Motor neuron (in vitro differentiated cells): ENCODE data around the gene SPRING1. TPM values are rescaled to one million over a fixed set of nuclear protein-coding genes. Genes with fewer than 3 reads are reported as not detected.
A peak's percentile ranks its signal among the peaks of the same experiment; 100 is the strongest.

ENCODE experiments used
- ATAC-seq, 8 experiments: fragments of 200-7000 bp; cut with Tn5 transposase; replicated peaks in 6 of 8; 2 replicates each; pipeline ENCODE4 v1.8.0; 2021; ENCODE audit warnings: mild to moderate bottlenecking in 8 of 8, moderate library complexity in 8 of 8
- H3K27ac ChIP-seq, 2 donors: fragments of 250-450 bp; sonication (Bioruptor Pico); 2 replicates each; pipeline ENCODE4 v1.9.0; 2021; ENCODE audit warnings: antibody characterized with exemption in 2 of 2, mild to moderate bottlenecking in 2 of 2, moderate library complexity in 1 of 2
- H3K4me1 ChIP-seq, 2 donors: fragments of 250-450 bp; sonication (Bioruptor Pico); replicated peaks in 1 of 2; 2 replicates each; pipeline ENCODE4 v1.6.1; 2021; ENCODE audit warnings: antibody characterized with exemption in 2 of 2, mild to moderate bottlenecking in 2 of 2, moderate library complexity in 1 of 2
- H3K4me3 ChIP-seq, 5 donors: fragments of 250-450 bp; sonication (Bioruptor Pico); 2 replicates each; pipeline ENCODE4 v1.9.0; 2021; ENCODE audit warnings: antibody characterized with exemption in 5 of 5, mild to moderate bottlenecking in 5 of 5, moderate library complexity in 4 of 5
- WGBS, 10 experiments: fragments of 450-650 bp; shearing (Covaris generic); methylation state at CpG; one replicate each; pipeline ENCODE4 v1.0.0; 2022; 5-methylcytosine and 5-hydroxymethylcytosine counted together
- in situ Hi-C, 9 experiments: fragments of 400-800 bp; cut with MboI; loops; one replicate each; pipeline ENCODE4 v1.15.0; 2021; ENCODE audit warnings: low sequenced_read_pairs in 9 of 9, low pct_unique_long_range_greater_than_20kb in 2 of 9; ENCODE audit not compliant: unreplicated experiment in 9 of 9
- total RNA-seq, 8 experiments: library from RNA; unstranded; fragments of 300-600 nt; gene quantifications; 2 replicates each; pipeline versions ENCODE4 v1.2.3 to v1.2.4, GENCODE V29; 2022

Gene SPRING1
- total RNA-seq, 8 experiments from 2014 or later: 11.7 to 43.7 (median 23.9) TPM

DNA sequence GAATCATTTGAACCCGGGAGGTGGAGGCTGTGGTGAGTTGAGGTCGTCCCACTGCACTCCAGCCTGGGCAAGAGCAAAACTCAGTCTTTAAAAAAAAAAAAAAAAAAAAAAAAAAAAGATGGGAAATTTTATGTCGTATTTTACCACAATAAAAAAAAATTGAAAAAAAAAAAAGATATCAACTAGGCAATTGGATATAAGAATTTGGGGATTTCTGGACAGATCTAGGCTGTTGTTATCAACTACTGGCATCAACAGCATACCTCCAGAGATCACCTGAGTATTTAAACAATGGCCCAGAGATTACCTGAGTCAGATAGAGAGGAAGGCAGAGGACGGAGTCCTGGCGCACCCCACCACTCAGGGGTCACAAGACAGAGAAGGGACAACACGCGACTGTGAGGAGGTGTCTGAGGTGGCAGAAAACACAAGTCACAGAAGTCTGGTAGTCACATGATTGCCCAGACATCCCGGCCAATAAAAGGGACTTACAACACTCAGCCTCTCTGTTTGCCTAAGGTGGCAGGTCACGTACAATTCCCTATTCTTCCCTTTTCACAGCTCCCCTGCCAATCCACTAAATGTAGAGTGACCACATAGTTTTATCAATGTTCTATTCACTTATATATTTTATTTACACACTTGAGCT is 1.8 kb downstream of the SPRING1 start:
- H3K4me3 ChIP-seq: peak overlapping the region; percentile 64 to 95 (median 75)
- WGBS, 10 experiments: 49 to 93% (median 81%) methylated on average over 2 to 7 of the region's 9 CpGs
- in situ Hi-C loops: no loop called here
- H3K27ac ChIP-seq: no peak overlapping the region
- no peak for ATAC-seq
- H3K4me1 ChIP-seq: peaks cover 7 to 11% of the 10 kb centered on the region in 2 donors

DNA sequence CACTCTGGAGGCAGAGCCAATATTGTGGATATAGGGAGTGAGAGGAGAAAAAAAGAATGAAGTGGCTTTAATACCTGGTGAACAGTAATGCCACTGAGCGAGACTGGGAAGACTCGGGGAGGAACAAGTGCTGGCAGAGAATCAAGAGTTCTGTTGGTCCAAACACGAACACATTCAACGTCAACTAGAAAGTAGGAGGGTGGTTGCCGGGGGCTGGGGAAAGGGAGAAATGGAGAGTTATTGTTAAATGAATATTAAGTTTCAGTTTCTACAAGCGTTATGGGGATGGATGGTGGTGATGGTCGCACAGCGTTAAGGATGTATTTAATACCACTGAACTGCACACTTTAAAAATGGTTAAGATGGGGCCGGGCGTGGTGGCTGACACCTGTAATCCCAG is 2.8 kb downstream of the SPRING1 start:
- Histone ChIP-seq H3K4me1 (peaks cover 7 to 11% of the 10 kb centered on the region in 2 donors), H3K4me3 (no peak overlapping the region), H3K27ac (no peak overlapping the region)
- in situ Hi-C loops: no loop called here
- WGBS, 10 experiments: 73 to 100% (median 100%) methylated on average over 2 to 8 of the region's 10 CpGs; no CpG with 5 or more reads in 2 of the 10 experiments
- no peak for ATAC-seq

DNA sequence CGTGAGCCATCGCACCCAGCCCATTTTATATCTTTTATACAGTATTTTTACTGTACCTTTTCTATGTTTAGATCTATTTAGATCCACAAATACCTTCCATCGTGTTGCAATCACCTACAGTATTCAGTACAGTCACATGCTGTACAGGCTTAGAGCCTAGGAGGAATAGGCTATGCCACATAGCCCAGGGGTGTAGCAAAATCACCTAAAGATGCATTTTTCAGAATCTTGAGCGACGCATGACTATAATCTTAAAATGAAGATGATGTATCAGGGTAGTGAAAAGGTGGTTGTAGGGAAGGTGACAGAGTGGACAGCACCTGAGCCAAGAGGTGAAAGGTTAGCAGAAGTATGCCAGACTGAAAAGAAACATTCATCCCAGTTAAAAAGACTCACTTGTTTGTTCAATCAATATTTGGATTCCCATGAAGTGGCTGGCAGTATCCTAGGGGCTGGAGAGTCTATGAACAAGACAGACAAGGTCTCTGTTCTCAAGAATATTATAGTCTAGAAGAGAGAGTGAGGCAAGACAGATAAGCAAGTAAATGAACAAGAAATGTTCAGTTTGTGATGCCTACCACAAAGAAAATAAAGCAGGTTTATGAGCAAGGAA is 3.6 kb downstream of the SPRING1 start:
- H3K4me1 ChIP-seq: peaks cover 7 to 11% of the 10 kb centered on the region in 2 donors
- in situ Hi-C loops: no loop called here
- H3K27ac ChIP-seq: no peak overlapping the region
- ATAC-seq: no peak
- H3K4me3 ChIP-seq: no peak overlapping the region
- WGBS, 10 experiments: 69 to 100% (median 89%) methylated on average over 1 to 5 of the region's 5 CpGs; no CpG with 5 or more reads in 1 of the 10 experiments

DNA sequence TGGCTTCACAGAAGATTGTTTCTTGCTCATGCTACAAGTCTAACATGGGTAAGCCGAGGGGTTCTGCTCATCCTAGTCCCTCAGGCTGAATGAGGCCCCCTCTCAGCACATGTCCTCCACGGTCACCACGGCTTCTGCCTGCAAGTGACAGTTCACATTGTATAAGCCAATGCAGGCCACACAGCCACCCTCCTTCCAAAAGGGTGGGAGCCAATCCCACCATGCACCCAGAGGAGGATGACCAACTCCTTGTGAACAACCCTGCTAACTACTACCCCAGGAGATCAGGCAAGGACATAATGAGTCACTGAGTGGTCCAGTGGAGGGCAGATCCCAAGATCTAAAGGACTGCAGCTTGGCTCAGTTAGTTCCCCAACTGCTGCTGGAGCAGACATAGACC is 6.1 kb downstream of the SPRING1 start:
- no peak for ATAC-seq
- peaks cover 11% of the 10 kb centered on the region in 2 donors for H3K4me1 ChIP-seq
- in situ Hi-C loops: no loop called here
- WGBS, 10 experiments: 90 to 100% (median 96%) methylated on average over 1 to 2 of the region's 3 CpGs; no CpG with 5 or more reads in 6 of the 10 experiments
- no peak overlapping the region for H3K27ac ChIP-seq
- no peak overlapping the region for H3K4me3 ChIP-seq

DNA sequence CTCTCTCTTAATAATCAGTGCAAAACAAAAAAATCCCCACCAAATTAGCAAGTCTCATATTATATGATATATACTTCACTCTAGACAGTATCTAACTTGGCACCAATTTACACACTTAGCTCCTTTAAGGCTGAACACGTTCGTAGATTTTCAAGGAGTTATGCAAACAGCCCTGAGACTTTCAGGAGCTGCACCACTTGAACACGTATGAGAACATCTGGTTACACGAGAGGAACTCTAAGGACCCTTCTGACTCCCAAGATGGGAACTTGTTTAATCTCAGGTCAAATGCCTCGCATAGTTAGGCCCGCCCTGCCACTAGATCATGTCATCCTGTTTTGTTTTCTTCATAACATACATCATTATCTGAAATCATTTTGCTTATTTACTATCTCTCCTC is 10.0 kb downstream of the SPRING1 start:
- H3K4me1 ChIP-seq: peaks cover 4 to 5% of the 10 kb centered on the region in 2 donors
- H3K4me3 ChIP-seq: no peak overlapping the region
- ATAC-seq: no peak
- no peak overlapping the region for H3K27ac ChIP-seq
- in situ Hi-C loops: no loop called here
- 50 to 100% (median 72%) methylated on average over 1 to 5 of the region's 6 CpGs; no CpG with 5 or more reads in 2 of the 10 experiments for WGBS, 10 experiments

DNA sequence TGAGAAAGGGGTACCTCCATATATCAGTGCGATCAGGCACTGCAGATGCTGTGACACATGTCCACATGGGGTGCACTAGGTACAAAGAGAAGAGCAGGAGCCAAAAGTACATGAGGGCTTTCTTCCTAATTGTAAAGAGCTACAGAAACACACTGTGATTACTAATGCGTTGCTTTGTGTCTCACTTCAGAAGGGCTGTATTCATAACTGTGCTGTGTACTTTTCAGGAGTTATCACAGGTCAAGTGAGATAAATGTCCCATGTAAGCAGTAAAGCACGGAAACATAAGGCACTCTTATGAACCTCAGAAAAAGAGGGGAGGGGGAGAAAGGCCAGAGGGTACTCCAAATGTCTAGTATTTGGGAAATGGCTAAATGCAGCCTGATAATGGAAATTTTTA is 10.6 kb downstream of the SPRING1 start:
- ATAC-seq: peak in 2 of 8 experiments; percentile 13 to 49
- WGBS, 10 experiments: 57 to 100% (median 94%) methylated on average over 1 to 3 of the region's 3 CpGs; no CpG with 5 or more reads in 2 of the 10 experiments
- in situ Hi-C loops: no loop called here
- no peak overlapping the region for H3K4me3 ChIP-seq
- no peak overlapping the region for H3K27ac ChIP-seq
- H3K4me1 ChIP-seq: peaks cover 4 to 5% of the 10 kb centered on the region in 2 donors

DNA sequence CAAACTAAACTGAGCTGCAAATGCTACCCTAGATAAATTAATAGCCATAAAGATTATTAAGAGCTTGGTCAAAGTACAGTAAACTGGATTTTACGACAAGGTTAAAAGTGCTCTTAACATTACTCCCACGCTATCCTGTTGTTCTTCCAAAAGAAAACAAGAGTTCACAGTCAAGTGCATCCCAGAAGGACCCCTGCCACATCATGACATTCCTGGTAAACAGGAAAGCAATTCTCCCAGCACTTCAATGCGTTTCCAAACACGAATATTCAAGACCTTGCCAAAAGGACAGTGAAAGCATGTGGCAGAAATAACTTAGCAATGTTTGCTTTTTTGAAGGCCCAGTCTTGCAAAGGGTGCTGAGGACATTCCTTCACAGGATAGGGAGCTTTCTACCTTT is 11.2 kb downstream of the SPRING1 start:
- peak in 1 of 8 experiments; percentile 55 for ATAC-seq

DNA sequence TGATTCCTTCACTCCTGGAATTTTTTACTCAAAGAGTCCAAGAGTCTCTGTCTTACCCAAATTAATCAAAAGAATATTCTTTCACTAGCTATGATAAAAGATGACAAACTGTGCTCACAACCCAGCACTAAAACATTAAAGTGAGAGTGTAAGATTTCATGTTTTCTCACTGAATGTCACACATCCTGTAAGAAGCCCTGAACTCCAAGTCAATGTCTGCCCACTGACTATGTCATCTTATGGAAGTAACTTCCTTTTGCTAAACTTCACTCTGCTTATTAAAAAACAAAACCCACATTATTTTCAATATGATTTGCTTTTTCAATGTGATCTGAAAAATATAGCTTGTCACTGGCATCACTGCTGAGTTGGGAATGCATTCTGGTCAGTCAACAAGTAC is 15.6 kb downstream of the SPRING1 start:
- in situ Hi-C loops: loop anchor here in 5 of 9 experiments (25.0 kb wide), 2 partner anchors 165 to 735 kb away; partner anchors contain the start of gene HRK (in 3 of the 5)
- H3K27ac ChIP-seq: no peak overlapping the region

More for the DNA sequence above, 11.2 kb downstream of the SPRING1 start:
- in situ Hi-C loops: no loop called here
- H3K4me1 ChIP-seq: peaks cover 4 to 5% of the 10 kb centered on the region in 2 donors
- no peak overlapping the region for H3K4me3 ChIP-seq
- no peak overlapping the region for H3K27ac ChIP-seq
- WGBS, 10 experiments: 4 to 100% (median 52%) methylated on average over 1 to 4 of the region's 4 CpGs; no CpG with 5 or more reads in 1 of the 10 experiments

DNA sequence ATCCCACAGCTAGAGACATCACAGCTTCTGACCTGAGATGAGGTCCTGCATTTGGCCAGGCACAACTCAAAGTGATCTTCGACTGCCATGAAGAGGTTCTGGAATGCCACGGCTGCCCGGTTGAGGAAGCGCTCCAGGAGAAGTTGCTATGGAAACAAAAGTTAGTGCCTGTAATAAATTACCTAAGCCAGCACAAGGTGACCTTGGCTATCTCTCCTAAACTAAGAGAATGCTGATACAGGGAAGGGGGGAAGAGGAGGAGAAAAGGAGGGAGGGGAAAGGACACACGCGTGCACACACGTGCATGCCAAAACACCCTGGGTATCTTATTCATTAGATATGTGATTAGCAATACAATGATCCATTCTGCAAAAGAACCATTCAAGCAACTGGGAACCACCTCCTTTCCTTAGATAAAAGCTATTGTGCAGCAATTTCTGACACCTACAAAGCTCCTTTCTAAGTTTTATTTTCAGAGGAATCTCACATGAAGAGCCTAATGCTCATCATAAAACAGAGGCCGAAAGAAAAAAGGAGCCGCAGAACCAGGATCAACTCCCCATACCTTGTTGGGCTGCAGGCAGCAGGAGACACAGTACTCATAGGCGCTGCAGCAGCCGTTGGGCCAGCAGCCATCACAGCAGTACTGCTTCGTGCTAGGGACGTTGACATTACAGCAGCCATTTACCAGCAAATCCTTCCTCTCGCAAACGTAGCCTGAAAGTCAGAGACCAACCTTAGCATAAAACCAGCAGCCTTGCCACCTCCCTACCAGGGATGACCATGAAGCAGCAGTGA is 17.9 kb downstream of the SPRING1 start:
- no peak overlapping the region for H3K4me3 ChIP-seq

More for the DNA sequence above, 15.6 kb downstream of the SPRING1 start:
- Histone ChIP-seq H3K4me3 (no peak overlapping the region), H3K4me1 (peaks cover 33 to 44% of the 10 kb centered on the region in 2 donors)
- ATAC-seq: no peak

DNA sequence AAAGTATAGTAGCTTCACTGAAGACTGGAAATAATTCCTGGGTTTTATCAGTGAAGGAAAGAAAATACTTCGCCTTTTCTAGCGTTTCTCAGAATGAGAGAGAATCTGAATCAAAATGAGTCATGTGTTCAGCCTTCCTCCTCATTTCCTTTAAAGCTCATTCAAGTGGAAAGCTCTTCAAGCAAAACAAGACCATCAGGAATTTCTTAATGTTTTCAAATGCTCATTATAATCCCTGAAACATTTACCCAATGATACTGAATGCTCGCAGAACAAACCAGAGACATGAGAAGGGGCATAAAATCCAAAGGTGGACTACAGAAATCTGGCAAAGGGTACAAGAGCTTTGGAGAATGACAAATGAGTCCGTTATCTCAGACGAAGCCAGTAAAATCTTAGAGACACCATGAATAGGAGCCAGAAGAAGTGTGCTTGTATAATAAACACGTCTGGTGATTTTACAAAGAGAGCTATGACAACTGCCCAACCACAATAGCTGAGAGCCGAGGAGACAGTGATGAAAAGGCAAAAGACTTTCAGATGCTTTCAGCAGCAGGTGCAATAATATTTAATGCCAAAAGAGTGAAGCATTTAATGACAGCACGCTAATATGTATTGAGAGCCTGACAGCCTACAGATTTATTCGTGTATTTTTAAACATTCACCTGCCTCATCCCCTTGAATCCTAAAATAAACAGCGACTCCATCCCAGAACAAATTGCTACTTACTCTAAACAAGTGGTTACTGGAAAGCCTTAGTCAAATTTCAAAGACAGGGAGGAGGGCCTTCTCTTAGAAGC is 19.0 kb downstream of the SPRING1 start:
- Histone ChIP-seq H3K4me3 (no peak overlapping the region), H3K4me1 (peaks cover 31 to 40% of the 10 kb centered on the region in 2 donors), H3K27ac (peak overlapping the region; percentile 23 to 58)
- 15 to 71% (median 32%) methylated on average over 2 to 10 of the region's 10 CpGs; no CpG with 5 or more reads in 1 of the 10 experiments for WGBS, 10 experiments
- in situ Hi-C loops: loop anchor here in 5 of 9 experiments (25.0 kb wide), 2 partner anchors 168 to 732 kb away; partner anchors contain the start of gene HRK (in 3 of the 5)
- peak in 5 of 8 experiments; percentile 51 to 62 (median 54) for ATAC-seq

More for the DNA sequence above, 17.9 kb downstream of the SPRING1 start:
- peak in 5 of 8 experiments; percentile 43 to 75 (median 48) for ATAC-seq
- Histone ChIP-seq H3K27ac (peak overlapping the region; percentile 13 to 18), H3K4me1 (peaks cover 31 to 40% of the 10 kb centered on the region in 2 donors)
- 19 to 92% (median 80%) methylated on average over 1 to 8 of the region's 15 CpGs; no CpG with 5 or more reads in 1 of the 10 experiments for WGBS, 10 experiments
- in situ Hi-C loops: loop anchor here in 5 of 9 experiments (25.0 kb wide), 2 partner anchors 167 to 733 kb away; partner anchors contain the start of gene HRK (in 3 of the 5)

DNA sequence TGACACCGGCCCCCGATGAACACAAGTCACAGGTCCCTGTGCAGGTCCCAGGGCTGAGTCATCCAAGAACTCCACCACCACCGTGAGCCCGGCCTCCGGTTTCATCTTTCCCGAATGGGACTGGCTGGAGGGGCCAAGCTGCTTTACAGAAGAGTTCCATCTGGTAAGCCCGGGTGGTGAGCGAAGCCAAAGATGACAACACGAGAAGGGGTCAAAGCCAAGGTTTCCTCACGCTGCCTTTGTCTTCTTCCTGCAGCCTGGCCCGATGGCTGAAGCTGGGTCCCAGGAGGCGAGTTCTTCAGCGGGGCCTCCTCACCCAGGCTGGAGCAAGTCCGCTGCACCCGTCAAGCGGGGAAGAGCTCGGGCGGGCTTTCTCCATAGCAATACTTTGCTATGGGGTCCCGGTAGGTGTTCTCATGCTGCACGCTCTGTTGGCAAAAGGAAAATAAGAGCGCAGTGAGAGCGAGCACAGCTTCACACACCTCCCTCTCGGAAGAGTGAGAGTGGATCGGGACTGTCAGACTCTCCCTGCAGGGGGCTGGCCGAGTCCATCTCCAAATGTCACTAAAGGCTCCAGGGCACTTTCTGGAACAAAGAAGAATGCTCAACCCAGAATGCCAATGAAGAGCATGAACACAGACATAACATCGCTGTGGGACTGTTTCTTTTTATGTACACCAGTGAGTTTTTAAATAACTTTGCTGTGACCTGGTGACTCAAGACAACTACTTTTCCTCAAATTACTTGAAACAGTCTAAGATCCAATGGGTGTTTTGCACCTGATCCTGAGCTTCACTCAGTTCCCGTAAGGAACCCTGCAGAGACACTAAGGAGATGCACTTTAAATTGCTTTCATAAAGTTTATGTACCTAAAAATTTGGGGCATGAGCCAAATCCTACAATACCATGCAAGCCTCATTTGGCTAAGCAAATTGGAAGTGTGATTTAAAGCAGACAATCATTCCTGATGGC is 20.1 kb downstream of the SPRING1 start:
- WGBS, 10 experiments: 10 to 100% (median 86%) methylated on average over 2 to 12 of the region's 27 CpGs
- Histone ChIP-seq H3K4me1 (peaks cover 35 to 51% of the 10 kb centered on the region in 2 donors), H3K4me3 (no peak overlapping the region), H3K27ac (peak overlapping the region; percentile 23 to 58)
- in situ Hi-C loops: loop anchor here in 5 of 9 experiments (25.0 kb wide), 2 partner anchors 170 to 730 kb away; partner anchors contain the start of gene HRK (in 3 of the 5)
- peak in 5 of 8 experiments; percentile 19 to 78 (median 21) for ATAC-seq
